Ramos (cell line): ENCODE results near the gene SNAP23.

Experiments used
- in situ Hi-C: fragments of 300-500 bp; cut with MboI; formaldehyde crosslinking; loops from one replicate; pipeline ENCODE4 v1.14.3; 2022; ENCODE audit warnings: low sequenced_read_pairs; ENCODE audit not compliant: unreplicated experiment

Gene SNAP23

DNA sequence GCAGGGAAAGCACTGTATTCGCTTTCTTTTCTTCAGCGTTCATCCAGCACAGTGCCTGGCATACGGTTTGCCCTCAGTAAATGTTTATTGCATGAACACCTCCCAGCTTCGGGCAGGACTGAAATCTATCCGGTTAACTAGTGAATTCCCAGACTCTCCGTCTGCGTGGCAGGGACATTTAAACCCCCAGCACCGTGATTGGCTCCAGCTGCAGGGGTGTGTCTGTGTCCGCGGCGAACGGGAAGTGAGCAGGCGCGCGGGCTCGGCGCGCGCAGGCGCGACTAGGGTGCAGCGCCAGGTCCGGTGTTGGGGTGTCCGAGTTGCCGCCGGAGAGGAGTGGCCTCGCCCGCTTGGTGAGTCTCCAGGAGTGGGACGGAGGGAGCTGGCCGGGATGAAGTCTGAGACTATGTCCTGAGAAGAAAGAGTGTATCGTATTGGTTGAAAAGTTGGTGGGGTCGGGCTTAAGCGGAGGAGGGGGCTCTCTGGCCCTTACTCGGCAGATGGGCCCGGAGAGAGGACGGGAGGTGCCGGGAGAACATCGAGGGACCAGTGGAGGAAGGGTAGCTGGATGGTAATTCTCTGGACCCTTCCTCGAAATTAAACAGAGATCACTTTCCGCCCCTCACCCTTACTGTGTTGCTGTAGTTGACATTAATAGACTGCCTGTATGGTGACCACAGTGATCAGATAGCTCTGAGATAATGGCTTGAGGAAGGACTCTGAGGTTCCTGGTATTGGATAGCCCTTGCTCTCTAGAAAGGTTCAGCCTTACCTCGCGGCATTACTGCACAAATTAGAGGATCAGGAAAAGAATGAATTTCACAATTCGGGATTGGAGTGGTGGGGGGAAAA, at the start of gene SNAP23:
Gene SNAP23 (plus strand): TSS at position 274 of the 852 bp plus-strand sequence. CDS start 16,213 bp downstream, outside the sequence.
- in situ Hi-C loops, result loop anchor here (5.0 kb wide), 1 partner anchor 52 kb away; the partner anchor contains the start of genes HAUS2 and LRRC57

DNA sequence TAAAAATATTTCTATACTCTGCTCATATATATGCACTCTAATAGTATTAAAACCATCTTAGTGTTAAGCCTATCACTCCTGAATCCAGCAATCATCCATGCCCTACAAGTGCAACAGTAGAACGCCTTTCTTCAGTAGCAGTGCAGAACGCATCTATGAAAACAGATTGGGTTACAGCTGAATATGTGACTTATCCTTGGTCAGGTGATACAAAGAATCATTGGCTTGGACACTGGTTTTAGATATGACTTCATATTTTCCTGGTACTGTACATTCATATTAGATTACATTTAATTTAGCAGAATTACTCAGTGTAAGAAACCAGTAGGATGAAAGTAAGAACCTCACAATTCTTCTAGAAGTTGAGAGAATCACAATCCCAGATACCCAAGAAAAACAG, 47.8 kb upstream of the SNAP23 start:
- in situ Hi-C loops, result no loop called here

DNA sequence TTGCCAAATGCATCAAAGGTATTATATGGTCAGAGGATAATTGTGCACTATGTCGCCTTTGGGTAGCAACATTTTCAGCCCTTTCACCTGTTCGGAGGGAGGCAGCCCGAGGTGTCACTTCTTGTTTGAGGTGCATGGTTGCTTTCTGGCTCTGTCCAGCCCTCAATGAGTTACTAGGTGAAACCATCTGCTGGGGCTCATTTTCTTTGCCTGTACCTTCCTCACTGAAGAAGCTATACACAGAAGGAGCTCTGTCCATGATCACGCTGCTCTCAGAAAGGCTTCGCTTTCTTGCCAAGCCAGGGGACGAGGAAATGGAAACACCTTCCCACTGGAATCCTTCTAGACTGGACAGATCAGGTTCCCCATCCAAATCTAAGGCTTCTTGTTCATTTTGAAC, 47.2 kb upstream of the SNAP23 start:
- in situ Hi-C loops, result no loop called here

DNA sequence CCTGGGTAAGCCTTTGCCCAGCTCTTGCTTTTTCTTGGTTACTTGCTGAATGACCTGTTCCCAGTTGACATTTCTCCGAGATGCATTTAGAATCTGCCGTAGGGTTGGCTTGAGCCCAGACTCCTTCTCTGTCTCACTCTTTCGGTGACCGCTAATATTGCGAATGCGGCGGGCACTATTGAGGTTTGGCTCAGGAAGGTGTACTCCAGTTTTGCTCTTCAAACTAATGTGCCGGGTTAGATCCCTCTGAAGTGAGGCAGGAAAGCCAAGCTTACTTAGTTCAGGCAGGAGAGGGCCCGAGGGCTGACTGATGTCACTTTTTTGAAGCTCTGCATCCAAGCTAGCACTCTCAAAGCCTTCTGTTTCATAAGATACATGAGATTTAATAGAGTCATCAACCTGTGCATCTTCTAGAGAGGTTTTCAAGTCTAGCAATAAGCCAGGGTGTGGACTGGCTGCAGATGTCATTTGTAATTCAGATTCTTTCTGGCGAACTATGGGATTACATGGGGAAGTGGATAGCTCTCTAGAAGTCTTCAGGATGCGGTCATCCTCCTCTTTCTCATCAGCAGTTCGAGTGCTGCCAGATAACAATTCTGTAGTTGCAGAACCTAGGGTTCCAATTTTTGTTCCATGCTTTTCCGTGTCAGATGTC, 45.5 kb upstream of the SNAP23 start:
- in situ Hi-C loops, result no loop called here

DNA sequence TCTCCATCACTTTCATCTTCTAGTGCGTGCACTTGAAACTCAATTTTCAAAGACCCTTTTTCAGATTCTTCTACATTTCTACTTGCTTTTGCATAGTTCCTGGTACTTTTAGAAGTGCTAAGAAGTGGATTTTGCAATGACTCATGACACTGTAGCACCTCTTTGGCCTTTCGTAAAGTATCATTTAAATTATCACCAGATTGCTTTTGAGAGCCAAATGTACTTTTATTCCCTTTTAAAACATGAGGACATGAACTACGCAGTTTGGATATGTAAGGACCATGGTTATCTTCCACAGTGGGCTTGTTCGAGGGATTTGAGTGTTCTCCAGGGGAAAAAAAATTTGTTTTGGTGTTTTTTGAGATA, 45.0 kb upstream of the SNAP23 start:
- in situ Hi-C loops, result no loop called here

DNA sequence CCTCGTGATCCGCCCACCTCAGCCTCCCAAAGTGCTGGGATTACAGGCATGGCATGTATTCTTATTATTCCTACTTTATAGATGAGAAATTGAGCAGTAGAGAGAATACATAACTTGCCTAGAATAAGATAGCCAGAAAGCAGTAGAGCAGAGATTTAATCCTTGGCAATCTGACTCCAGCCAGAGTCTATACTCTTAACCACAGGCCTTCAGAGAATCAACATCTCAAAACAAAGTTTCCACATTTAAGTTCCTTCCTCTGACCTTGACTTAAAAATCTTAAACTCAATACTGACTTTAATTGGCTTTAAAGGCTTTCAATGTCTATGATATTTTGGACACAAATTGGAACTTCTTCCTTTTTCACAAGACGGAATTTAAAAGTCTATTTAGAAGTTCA, 41.6 kb upstream of the SNAP23 start:
- in situ Hi-C loops, result no loop called here

DNA sequence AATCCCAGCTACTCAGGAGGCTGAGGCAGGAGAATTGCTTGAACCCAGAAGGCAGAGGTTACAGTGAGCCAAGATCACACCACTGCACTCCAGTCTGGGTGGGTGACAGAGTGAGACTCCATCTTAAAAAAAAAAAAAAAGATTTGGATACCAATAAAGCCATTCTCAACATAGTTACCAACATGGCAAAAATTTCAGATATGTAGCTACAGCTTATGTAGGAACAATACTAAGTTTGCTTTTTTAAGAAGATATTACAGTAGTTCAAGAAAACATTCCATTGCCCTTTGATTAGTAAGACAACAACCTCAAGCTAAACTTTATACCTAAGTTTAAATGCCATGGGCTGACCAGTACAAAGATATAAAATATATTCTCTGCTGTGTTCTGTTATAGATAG, 38.9 kb upstream of the SNAP23 start:
- in situ Hi-C loops, result no loop called here

DNA sequence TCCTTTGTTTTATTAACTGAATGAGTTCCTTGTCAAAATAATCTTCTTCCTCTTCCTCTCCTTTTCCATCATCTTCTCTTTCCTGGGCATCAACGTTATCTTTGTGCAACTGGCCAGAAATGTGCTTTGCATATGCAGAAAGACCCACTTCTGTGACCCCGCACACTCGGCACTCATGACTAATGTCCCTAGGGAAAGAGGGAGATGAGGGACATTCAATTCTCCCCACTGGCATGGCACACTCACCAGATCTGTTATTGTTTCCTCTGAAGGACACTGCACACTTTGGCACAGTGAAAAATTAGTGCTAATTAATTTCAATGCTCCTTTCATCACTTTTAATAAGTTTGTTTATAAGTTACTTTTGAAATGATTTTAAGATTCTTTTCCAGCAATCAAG, 38.5 kb upstream of the SNAP23 start:
- in situ Hi-C loops, result no loop called here

DNA sequence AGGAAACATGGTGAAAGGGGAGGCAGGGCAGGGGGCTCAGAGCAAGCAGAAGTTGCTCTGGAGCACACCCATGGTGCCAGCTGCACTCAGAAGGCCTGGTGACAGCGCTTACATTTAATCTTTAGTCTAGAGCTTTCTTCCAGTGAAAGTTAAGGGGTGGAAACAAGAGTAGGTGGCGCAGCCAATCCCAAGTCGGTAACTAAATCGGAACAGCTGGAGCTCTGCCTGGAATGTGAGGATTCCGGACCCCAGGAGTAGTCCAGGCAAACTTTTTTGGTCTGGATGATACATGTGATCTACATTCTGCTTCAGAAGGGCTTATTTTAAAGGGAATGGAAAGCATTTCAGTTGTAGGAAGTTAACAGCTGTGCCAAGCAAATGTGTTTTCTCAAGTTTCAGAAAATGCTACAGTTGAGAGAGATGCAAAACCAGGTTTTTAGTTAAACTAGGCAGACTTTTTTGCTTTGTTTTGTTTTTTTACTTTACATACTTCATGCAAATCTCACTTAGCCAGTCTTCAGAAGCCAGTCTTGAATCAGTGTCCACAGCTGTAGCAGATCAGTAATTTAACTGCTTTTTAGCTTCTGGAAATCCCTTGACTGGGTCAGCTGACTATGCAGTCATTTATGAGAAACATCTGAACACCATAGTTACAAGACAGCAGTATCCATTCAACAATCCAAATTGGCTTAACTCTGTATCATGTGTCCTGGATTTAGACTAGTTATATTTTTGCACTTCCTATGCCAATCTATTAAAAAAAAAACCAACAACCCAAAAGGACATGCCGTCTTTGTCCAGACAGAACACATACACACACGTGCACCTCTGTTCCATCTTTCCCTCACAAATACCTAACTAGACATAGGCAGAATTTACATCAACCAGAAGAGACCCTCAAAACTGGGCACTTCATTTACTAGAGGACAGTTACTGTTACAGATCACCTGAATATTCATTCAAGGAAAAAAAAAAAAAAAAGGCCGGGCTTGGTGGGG, 37.7 kb upstream of the SNAP23 start:
- in situ Hi-C loops, result no loop called here

DNA sequence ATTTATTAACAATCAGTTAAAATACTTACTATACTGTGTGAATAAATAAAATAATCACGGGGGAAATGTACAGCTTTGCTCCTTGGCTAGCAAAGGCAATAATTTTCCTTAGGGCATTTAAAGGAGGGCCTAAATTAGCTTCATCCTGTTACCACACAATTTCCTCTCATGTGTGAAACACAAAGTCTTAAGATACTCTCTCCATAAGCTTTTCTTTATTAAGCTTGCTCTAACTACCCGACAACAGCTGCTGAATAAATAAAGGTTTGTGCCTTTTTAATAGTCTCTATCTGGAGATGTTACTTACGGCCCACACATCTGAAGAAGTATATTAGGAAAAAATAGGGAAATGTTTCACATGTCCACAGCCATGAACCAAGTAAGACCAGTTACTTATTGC, 34.2 kb upstream of the SNAP23 start:
- in situ Hi-C loops, result no loop called here

DNA sequence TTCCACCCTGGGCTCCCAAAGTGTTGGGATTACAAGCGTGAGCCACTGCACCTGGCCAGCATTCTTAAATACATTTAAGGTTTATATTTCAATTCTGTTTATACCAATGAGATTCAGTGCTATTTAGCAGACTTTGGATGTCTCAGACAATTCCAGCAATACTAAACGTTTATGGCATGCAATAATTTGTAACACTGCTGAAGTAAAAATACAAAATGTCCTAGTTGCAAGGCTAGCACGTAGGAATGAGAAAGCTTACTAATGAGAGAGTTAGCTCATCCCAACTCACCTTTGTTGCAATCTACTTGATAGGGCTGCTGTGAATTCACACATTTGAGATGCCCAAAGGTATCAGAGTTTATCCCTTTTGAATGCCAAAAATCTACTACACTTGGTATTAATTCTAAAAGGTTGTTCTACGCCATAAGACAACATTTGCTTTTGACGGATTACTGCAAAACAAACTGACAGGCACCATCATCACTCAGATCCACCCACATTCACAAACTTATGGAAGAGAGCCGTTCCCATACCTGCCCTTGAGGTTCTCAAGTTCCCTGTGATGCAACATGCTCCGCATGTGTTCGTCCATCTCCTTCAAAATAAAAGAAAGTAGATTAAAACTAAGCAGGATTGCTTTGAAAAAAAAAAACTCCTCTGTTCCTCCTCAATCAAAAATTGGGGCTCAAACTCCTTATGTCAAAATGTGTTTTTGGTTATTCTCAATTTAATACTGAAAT, 29.7 kb upstream of the SNAP23 start:
- in situ Hi-C loops, result no loop called here

DNA sequence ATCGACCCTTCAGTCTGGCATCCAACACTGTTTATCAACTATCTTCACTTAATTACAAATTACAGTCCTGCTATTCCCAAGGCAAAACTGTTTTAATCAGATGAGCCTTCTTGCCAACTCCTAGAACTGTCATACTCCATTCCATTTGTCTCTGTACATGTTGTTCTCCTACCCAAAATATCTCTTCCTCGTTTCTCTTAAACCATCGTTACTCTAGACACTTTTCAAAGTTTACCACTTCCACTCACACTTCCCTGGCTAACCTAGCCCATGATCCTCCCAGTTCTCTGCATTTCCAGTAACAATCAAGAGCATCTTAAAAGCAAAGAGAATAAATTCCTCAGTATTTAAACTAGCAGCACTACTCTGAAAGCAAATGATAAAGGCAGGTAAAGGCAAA, 24.4 kb upstream of the SNAP23 start:
- in situ Hi-C loops, result no loop called here

DNA sequence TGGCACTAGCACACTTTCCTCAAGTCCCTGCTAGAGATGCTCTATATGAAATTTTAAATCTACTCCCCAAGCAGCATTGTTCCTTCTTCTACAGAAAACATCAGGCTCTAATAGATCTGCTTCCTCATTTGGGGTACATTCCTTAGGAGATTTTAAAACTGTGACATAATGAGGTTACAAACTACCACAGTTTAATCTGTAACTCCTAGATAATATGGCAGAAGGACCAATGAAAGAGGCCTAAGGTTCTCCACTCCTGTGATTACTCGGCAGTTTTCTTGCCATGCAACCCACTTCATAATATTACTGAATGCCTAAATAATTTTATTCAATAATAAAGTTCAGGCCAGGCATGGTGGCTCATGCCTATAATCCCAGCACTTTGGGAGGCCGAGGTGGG, 20.6 kb upstream of the SNAP23 start:
- in situ Hi-C loops, result no loop called here

DNA sequence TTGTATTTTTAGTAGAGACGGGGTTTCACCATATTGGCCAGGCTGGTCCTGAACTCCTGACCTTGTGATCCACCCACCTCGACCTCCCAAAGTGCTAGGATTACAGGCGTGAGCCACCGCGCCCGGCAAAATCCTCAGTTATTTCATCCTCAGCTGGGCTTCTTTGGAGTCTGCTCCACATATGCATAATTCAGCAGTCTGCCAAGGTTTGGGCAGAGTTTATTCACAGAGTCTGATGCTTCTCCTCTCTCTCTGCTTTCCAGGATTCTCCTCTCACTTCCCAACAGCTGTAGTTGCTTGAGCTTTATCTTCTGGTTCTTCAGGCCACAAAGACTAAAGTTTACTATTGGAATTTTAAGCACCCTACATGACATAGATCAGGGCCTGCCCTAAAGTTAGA, 12.7 kb upstream of the SNAP23 start:
- in situ Hi-C loops, result no loop called here

DNA sequence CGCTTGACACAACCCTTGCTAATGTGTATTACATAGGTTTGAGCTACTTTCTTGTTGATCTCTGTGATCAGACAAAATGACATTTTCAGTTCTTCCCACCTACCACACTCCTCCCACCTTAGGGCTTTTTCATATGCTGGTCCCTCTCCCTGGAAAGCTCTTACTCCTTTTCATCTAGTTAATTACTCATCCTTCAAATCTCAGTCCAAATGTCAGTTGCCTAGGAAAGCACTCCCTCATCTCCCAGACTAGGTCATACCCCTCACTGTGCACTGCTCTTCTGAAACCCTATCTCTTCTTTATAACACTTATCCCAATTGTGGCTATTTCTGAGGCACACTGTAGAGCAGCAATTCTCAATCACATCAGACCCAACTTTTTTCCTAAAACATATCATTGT, 11.8 kb upstream of the SNAP23 start:
- in situ Hi-C loops, result no loop called here

DNA sequence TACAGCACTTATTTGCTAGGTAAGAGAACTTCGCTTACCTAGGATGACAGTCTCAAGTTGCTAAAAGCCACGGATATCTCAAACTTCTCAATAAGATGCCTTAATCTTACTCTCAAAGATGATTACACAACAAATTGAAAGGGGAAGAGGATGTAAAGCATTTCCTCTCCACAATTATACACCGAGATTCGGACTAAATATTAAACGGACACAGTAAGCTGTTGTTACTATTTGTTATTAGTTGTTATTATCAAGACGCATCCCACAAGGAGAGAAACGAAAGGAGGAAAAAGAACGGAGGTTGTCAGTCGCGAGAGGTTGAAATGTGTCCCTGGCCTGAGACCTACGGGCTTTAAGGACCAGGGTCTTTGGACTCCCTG, 5.2 kb upstream of the SNAP23 start:
- in situ Hi-C loops, result no loop called here

DNA sequence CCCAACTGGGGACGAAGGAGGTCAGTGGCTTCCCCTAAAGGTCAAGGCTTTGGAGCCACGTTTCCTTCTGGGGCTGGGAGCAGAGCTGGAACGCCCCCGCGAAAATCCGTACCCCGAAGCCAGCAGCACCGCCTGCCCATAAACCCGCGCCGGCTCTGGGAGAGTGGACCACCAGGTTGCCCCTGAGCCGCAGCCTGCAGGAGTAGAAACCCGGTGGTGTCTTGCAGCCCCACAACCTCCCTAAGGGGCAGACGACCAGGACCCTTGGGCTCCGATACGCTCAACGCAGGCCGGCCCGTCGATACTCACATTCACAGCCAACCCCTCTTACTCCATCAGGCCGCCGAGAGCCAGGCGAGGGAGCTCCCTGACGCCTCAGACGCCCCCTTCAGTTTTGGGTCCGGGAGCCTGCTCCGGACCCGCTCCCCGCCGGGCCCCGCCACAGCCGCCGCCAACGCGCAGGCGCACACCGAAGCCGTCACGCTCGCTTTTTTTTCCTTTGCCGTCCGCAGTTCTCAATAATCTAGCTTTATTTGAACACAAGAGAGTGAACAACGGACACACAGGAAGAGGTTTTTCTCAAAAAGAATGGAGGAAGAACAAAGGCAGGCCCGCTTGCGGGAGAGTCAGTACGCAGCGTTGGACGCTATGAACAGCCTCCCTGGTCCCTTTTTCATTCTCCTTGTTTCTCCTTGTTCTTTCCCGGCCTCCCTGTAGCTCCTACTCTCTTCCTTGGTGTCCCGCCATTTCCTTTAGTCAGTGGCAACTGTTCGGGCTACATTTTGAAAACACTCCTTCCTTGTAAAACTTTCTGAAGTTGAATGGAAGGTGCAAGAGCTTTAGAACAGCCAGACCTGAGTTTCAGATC, 4.5 kb upstream of the SNAP23 start, which contains the start of gene ZNF106:
Gene ZNF106 (minus strand): TSS at position 471 of the 868 bp plus-strand sequence. CDS start 18,852 bp downstream, outside the sequence.
- in situ Hi-C loops, result no loop called here

DNA sequence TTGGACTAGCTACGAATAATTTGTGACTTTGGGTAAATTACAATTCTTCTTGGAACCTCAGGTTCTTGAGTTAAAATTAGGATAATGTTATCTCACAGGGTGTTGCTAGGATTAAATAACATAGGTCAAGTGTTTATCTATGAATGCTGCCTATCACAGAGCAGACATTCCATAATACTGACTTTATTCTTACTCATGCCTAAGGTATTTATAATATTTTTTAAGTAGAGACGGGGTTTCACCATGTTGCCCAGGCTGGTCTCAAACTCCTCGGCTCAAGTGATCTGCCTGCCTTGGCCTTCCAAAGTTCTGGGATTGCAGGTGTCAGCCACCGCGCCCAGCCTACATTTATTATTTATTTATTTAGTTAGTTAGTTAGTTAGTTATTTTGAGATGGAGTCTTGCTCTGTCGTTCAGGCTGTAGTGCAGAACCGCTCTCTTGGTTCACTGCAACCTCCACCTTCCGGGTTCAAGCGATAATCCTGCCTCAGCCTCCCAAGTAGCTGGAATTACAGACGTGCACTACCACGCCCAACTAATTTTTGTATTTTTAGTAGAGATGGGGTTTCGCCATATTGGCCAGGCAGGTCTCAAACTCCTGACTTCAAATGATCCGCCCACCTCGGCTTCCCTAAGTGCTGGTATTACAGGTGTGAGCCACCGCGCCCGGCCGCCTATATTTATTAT, 3.8 kb upstream of the SNAP23 start:
- in situ Hi-C loops, result no loop called here
